ENCODE data around the gene FAM184B.

FAM184B gene

GRCh38 chr4:17771284-17771908, 10.0 kb downstream of the FAM184B start:
- DNase-seq: peak; percentile 16

DNA sequence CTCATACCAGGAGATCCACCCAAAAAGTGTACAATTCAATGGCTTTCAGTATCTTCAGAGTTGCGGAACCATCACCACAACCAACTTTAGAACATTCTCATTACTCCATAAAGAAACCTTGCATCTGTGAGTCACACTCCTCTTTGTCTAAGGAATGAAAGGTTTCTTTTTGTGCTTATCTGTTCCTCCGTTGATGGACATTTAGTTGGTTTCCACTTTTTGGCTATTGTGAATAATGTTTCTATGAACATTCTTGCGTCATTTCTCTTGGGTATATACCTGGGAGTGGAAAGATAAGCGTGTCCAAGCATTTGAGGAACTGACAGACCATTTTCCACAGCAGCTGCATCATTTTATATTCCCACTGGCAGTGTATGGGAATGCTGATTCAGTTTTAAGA, 10.6 kb downstream of the FAM184B start:
- DNase-seq: no peak

DNA sequence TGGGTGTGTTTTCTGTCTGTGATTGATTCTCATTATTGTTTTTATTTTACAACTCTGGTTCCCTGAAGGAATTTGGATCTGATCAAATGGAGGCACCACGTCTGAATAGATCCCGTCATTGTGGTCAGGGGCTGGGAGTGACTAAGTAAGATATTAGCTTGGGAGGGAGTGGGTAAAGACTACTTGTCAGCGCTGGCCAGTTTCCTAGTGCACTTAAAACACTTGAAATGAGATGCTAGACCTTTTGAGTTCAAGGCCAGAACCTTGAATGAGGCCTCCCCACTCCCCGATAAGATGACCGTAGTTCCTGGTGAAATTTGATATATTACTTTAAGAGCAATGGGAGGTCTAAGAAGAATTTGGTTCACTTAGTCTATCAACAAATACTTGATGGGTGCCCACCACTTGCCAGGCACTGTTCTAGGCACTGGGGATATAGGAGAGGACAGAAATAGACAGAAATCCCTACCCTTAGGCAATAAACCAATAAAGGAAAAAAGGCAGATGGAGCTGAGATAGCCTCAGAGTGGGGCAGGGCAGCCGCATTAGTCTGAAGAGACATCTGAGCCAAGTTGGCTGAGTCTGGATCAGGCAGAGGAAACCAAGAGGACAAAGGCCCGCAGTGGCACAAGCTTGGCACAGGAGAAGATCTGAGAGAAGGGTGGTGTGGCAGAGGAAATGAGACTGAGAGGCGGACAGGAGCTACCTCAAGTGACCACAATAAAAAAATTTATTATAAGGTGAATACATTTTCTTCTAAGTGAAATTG, 11.8 kb downstream of the FAM184B start:
- no peak for DNase-seq

GRCh38 chr4:17766826-17767458, 14.5 kb downstream of the FAM184B start:
- no peak for DNase-seq

DNA sequence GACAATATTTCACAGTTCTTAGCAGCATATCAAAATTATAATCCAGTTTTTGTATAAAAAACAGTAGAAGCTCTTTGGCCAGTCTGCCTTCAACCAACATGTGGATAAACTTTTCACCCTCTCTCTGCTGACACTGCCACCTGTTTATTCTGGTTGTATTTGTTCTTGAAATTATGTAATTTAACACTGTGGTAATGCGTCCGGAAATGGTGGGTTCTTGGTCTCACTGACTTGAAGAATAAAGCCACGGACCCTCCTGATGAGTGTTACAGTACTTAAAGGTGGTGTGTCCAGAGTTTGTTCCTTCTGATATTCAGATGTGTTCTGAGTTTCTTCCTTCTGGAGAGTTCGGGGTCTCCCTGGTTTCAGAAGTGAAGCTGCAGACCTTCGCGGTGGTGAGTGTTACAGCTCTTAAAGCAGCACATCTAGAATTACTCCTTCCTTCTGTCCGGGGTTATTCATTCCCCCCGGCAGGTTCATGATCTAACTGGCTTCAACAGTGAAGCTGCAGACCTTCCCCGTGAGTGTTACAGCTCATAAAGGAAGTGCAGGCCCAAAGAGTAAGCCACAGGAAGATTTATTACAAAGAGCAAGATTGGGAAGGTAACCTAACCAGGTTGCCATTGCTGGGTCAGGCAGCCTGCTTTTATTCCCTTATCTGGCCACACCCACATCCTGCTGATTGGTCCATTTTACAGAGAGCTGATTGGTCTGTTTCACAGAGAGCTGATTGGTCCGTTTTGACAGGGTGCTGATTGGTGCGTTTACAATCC, 15.7 kb downstream of the FAM184B start:
- DNase-seq: no peak

DNA sequence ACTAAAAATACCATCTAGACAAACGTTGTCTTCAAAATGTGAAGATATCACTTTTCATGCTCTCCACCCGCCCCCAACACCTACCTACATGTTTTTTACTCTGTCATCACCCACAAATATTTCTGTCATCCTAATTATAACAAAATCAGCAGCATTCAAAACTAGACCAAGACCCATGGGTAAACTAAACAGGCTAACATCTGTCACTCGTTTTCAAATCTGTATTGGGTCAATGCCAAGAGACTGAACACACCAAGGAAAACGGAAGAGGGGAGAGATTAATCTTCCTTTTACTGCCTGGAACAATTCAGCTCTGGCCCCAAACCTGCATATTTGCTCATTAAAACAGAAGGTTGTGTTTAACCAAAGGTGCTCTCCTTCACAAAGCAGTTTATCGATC, 17.5 kb downstream of the FAM184B start:
- peak; percentile 60 for DNase-seq

DNA sequence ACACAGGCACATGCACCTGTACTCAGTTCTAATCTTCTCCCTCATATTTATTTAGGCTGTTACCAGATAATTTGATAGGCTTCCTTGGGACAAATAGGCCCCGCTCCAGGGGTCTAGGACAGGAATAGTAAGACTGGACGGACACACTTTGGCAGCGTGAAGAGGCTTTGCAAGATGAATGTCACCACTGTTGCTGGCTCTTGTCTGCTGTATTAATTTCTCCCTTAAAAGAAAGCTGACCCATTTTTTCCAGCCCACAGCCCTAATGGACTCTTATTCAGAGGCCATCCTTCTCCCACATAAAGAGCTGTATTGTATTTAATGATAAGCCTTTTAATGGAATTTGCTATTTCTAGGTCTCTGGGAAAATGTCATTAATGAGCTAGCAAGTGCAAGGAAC, 18.0 kb downstream of the FAM184B start:
- peak; percentile 55 for DNase-seq

- peak; percentile 46 for DNase-seq
Measured at GRCh38 chr4:17762726-17763125, 18.7 kb downstream of the FAM184B start.

- DNase-seq: peak; percentile 63
Measured at GRCh38 chr4:17761062-17761461, 20.4 kb downstream of the FAM184B start.

- peak; percentile 37 for DNase-seq
Measured at GRCh38 chr4:17760626-17761025, 20.8 kb downstream of the FAM184B start.

DNA sequence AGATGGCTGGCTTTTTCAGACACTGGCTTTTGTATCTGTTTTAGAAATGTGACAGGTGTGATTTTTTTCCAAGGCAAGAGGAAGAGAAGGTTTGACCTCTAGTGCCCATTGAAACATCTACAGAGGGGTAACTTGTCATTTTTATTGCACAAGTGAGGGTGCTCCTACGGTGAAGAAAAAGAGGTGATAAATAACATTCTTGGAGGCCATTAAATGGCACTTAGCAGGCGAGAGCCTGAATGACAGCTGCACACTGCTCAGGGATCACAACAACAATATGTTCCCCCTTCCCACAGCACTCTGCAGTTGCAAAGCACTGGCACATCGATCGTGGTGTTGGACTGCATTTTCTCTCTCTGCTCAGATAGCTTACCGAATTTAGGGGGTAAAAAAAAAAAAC, 22.9 kb downstream of the FAM184B start:
- peak; percentile 81 for DNase-seq

DNA sequence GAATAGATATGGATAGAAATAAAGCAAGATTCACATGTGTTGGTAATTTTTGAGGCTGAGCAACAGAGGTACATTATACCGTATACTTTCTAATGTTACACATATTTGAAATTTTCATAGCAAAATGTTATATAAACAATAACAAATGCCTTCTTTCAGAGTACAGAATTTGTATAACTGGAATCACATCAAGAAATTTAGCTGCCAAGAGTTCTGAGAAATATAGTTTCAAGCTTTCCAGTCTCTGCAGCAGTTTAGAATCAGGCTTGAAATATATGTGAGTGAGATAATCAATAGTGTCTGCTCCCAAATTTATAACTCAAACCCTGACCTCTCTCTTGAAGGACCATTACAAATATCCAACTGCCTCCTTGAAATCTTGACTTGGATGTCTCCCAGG, 23.8 kb downstream of the FAM184B start:
- no peak for DNase-seq

DNA sequence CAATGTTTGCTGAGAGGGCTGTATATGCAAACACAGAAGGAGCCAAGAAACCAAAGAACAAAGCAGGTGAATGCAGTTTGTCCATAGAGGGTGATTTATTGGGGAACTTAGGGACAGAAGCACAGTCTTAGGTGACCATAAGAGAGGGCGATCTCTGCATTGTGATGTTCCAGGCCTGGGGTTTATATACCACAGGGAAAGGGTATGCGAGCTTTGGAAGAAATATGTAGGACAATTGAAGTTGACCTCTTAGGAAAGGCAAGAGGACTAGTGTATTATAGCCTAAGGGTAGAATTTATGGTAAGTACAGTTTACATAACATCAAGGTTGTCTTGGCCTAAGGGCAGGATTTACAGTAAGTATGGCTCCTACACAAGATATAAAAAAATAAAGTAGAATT, 27.8 kb downstream of the FAM184B start:
- no peak for DNase-seq

- DNase-seq: no peak
Measured at GRCh38 chr4:17740702-17741101, 40.7 kb downstream of the FAM184B start.

DNA sequence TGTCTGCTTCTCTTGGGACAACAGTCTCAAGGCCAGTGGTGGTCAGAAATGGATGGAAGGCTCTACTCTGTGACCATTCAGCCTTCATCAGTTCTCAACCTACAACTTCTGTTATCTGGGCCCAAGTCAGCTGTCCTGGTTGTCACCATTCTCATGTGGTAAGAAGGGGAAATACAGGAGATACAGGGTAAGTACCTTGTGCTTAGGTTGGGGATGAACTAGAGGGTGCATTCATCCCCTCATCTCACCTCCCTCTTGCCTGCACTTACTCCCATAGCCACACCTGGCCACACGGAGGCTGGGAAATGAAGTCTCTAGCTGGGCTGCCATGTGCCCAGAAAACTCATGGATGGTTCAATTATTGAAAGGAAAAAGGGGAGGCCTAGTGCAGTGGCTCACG, 44.9 kb downstream of the FAM184B start:
- no peak for DNase-seq

GRCh38 chr4:17726911-17727310, 54.5 kb downstream of the FAM184B start:
- no peak for DNase-seq

DNA sequence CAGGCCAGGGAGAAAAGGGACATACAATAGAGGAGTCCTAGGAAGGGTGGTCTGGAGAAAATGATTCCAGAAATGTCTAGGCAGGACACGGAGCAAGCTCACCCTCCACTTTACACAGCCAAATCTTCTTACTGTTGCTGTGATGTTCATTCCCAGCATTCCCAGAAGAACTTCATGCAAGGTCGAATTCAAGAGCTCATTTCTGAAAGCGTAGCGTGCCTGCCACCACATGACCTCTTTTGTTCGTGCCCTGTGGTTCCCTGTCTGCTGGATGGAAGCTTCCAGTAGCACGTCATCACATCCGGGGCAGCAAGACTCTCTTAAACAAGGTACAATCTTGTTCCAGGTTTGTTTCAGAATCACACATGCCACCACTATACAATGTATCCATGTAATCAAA, 57.8 kb downstream of the FAM184B start:
- DNase-seq: no peak

- DNase-seq: no peak
Measured at GRCh38 chr4:17722356-17722700, 59.1 kb downstream of the FAM184B start.

- DNase-seq: no peak
Measured at GRCh38 chr4:17721496-17722355, 59.7 kb downstream of the FAM184B start.

DNA sequence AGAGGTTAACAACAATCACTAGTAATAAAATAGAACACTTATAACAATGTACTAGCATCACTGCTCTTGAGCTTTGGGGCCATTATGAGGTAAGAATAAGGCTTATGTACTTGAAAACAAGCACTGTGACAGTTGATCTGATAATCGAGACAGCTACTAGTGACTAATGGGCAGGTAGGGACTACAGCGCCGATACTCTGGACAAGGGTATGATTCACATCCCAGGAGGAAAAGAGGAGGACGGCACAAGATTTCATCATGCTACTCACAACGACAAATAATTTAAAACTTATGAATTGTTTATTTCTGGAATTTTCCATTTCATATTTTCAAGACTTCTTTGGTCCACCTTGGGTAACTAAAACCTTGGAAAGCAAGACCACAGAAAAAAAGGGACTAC, 62.3 kb downstream of the FAM184B start:
- DNase-seq: no peak

- no peak for DNase-seq
Measured at GRCh38 chr4:17718471-17718870, 63.0 kb downstream of the FAM184B start.

- DNase-seq: no peak
Measured at GRCh38 chr4:17717301-17717700, 64.1 kb downstream of the FAM184B start.

- DNase-seq: no peak
Measured at GRCh38 chr4:17715511-17715910, 65.9 kb downstream of the FAM184B start.
